ENCODE data around the gene HPS4. TPM values are rescaled to one million over a fixed set of nuclear protein-coding genes. Genes with fewer than 3 reads are reported as not detected.

The HPS4 gene
- polyA plus RNA-seq, 1 of the 3 experiments (the other 2 are of a cell fraction) = 22.5 TPM

DNA sequence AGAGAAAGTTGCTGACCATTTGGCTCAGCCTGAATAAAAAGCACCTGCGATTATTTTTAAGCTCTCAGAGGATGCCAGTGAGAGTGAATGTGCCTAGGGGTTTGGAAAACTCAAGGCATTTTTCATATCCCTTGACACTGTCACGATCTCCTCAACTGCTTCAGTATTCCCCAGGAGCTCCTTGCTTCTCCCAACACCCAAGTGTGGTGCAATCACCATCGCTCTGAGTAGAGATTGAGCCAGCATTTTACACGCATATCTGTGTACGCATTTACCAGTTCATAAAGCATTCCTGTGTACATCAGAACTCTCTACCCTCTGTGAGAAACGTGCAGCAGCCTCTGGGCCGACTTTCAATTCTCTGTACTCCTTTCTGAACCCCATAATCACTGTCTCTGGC lies 1.4 kb upstream of the HPS4 start:
- H3K79me2 ChIP-seq (ENCODE audit: insufficient read depth) = peaks cover 62% of the 10 kb centered on the region
- ChIA-PET CTCF (interaction anchor here (1.3 to 1.4 kb wide), 2 partner anchors 24 to 118 kb away, joined by 4 to 9 read pairs; no protein-coding TSS in a partner anchor), POLR2A (no interaction called here)
- H3K9me2 ChIP-seq = no peaks in the 10 kb centered on the region
- H3F3A ChIP-seq (replicated peaks; ENCODE audit: insufficient read depth) = peaks cover 2% of the 10 kb centered on the region
- no peaks in the 10 kb centered on the region for H3K9me3 ChIP-seq
- TF ChIP-seq, protein P1, sequence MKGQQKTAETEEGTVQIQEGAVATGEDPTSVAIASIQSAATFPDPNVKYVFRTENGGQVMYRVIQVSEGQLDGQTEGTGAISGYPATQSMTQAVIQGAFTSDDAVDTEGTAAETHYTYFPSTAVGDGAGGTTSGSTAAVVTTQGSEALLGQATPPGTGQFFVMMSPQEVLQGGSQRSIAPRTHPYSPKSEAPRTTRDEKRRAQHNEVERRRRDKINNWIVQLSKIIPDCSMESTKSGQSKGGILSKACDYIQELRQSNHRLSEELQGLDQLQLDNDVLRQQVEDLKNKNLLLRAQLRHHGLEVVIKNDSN (IDR thresholded peaks at IDR 0.05; ENCODE audit: borderline replicate concordance, low read depth) = no peak
- H2AFZ ChIP-seq (ENCODE audit: low read depth) = no peak overlapping the region
- H3K4me1 ChIP-seq (ENCODE audit: control insufficient read depth in 1 of 2, insufficient read depth in 2 of 2, low read depth in 1 of 2, low read length in 1 of 2) = peaks cover 4 to 25% of the 10 kb centered on the region in 2 experiments; a peak in 3 of 4 replicates
- H3K4me2 ChIP-seq = peak overlapping the region; percentile 89
- H3K27me3 ChIP-seq (ENCODE audit: insufficient read depth) = no peaks in the 10 kb centered on the region
- DNase-seq = no peak
- H4K20me1 ChIP-seq (ENCODE audit: insufficient read depth) = no peaks in the 10 kb centered on the region
- H3K4me3 ChIP-seq (ENCODE audit: low read depth in 2 of 2, low read length in 1 of 2) = peak overlapping the region in 1 of 2 experiments; percentile 5; a peak in 1 of 4 replicates
- no peak overlapping the region; a peak in 1 of 4 replicates for H3K27ac ChIP-seq (ENCODE audit: low read depth in 2 of 2, low read length in 1 of 2)
- WGBS (ENCODE audit: low lambda C conversion rate) = 49% methylated on average over 7 of the region's 7 CpGs
- no peak overlapping the region for H3K9ac ChIP-seq
- H3K36me3 ChIP-seq (replicated peaks in 1 of 2; ENCODE audit: control insufficient read depth in 1 of 2, insufficient read depth in 2 of 2, low read length in 1 of 2) = peaks cover under 1 to 25% of the 10 kb centered on the region in 2 experiments

DNA sequence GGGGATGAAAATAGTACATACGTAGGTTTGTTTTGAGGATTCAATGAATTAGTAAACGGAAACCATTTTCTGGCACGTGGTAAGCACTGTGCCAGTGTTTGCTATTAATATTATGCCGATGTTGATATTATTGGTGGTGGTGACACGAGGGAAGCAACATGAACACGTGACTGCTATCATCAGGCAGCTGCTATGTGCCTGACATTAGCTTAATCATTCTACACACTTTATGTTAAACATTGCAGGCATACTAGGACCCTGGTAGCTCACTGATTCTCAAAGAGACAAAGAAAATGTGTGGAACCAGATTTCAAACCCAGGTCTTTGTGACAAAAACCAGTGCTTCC lies 750 bp upstream of the HPS4 start:
- H3K27me3 ChIP-seq (ENCODE audit: insufficient read depth) = no peaks in the 10 kb centered on the region
- peak overlapping the region; percentile 71; the same call in 1 of the 2 replicates for H2AFZ ChIP-seq (ENCODE audit: low read depth)
- peak overlapping the region in 1 of 2 experiments; percentile 68; a peak in 2 of 4 replicates for H3K27ac ChIP-seq (ENCODE audit: low read depth in 2 of 2, low read length in 1 of 2)
- H3K9me3 ChIP-seq = no peaks in the 10 kb centered on the region
- H3K4me1 ChIP-seq (ENCODE audit: control insufficient read depth in 1 of 2, insufficient read depth in 2 of 2, low read depth in 1 of 2, low read length in 1 of 2) = peaks cover 4 to 27% of the 10 kb centered on the region in 2 experiments; a peak in 3 of 4 replicates
- H3K4me2 ChIP-seq = peak overlapping the region; percentile 89
- peaks cover 69% of the 10 kb centered on the region for H3K79me2 ChIP-seq (ENCODE audit: insufficient read depth)
- 3% methylated on average over 6 of the region's 6 CpGs for WGBS (ENCODE audit: low lambda C conversion rate)
- TF ChIP-seq, protein P2, sequence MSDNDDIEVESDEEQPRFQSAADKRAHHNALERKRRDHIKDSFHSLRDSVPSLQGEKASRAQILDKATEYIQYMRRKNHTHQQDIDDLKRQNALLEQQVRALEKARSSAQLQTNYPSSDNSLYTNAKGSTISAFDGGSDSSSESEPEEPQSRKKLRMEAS (IDR thresholded peaks at IDR 0.05; ENCODE audit: low read depth) = 0 out of 2 replicates have a peak, but pooled peaks have one; percentile 28
- TF ChIP-seq, protein P1 (IDR thresholded peaks at IDR 0.05; ENCODE audit: borderline replicate concordance, low read depth) = peak; percentile 47; the same call in 1 of the 2 replicates
- no peak for TF ChIP-seq TAF1 (IDR thresholded peaks at IDR 0.05; ENCODE audit: borderline replicate concordance, low read depth, low read length)
- TF ChIP-seq POLR2AphosphoS5 (IDR thresholded peaks at IDR 0.05; ENCODE audit: low read depth, low read length) = no peak
- TF ChIP-seq NRF1 (IDR thresholded peaks at IDR 0.05; ENCODE audit: low read depth, low read length) = no peak
- TF ChIP-seq FOXJ3 (CRISPR knock-in tag; IDR thresholded peaks at IDR 0.05) = no peak
- TF ChIP-seq, protein P3, sequence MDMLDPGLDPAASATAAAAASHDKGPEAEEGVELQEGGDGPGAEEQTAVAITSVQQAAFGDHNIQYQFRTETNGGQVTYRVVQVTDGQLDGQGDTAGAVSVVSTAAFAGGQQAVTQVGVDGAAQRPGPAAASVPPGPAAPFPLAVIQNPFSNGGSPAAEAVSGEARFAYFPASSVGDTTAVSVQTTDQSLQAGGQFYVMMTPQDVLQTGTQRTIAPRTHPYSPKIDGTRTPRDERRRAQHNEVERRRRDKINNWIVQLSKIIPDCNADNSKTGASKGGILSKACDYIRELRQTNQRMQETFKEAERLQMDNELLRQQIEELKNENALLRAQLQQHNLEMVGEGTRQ (IDR thresholded peaks at IDR 0.05; ENCODE audit: borderline replicate concordance, low read depth, low read length) = 0 out of 2 replicates have a peak, but pooled peaks have one; percentile 10
- no peak for TF ChIP-seq JUND (IDR thresholded peaks at IDR 0.05)
- CTCF ChIA-PET = interaction anchor here (1.3 to 1.4 kb wide), 3 partner anchors 15 to 117 kb away, joined by 3 to 9 read pairs (median 4); no protein-coding TSS in a partner anchor
- H3K36me3 ChIP-seq (replicated peaks in 1 of 2; ENCODE audit: control insufficient read depth in 1 of 2, insufficient read depth in 2 of 2, low read length in 1 of 2) = peaks cover 0 to 18% of the 10 kb centered on the region in 2 experiments
- POLR2A ChIA-PET = interaction anchor here (0.6 to 1.2 kb wide), 5 partner anchors 9 to 188 kb away, joined by 3 to 7 read pairs (median 3); partner anchors contain the start of gene TFIP11
- no peaks in the 10 kb centered on the region for H4K20me1 ChIP-seq (ENCODE audit: insufficient read depth)
- no peaks in the 10 kb centered on the region for H3F3A ChIP-seq (replicated peaks; ENCODE audit: insufficient read depth)
- no peaks in the 10 kb centered on the region for H3K9me2 ChIP-seq
- peak overlapping the region; percentile 81 to 89 for H3K4me3 ChIP-seq (ENCODE audit: low read depth in 2 of 2, low read length in 1 of 2)
- no peak for DNase-seq
- H3K9ac ChIP-seq = peak overlapping the region; percentile 93

All from SK-N-SH (cell line).